GM12891 (cell line): ENCODE measurements around the gene CREB1.

ENCODE experiments used
- PAX5 ChIP-seq: IDR thresholded peaks from 2 replicates; pipeline ENCODE4 v1.6.1; 2011; ENCODE audit warnings: low read length, moderate library complexity, mild to moderate bottlenecking; ENCODE audit not compliant: insufficient read depth, severe bottlenecking
- POLR2A ChIP-seq: IDR thresholded peaks from 2 replicates; pipeline ENCODE4 v1.6.1; 2011; ENCODE audit warnings: low read depth, low read length, control low read depth
- POLR2AphosphoS5 ChIP-seq: IDR thresholded peaks from 2 replicates; pipeline ENCODE4 v1.6.1; 2011; ENCODE audit warnings: low read depth, low read length, control low read depth
- POU2F2 ChIP-seq: IDR thresholded peaks from 2 replicates; pipeline ENCODE4 v1.6.1; 2011; ENCODE audit warnings: low read depth, mild to moderate bottlenecking, control low read depth, low read length, moderate library complexity
- TAF1 ChIP-seq: IDR thresholded peaks from 2 replicates; pipeline ENCODE4 v1.6.1; 2011; ENCODE audit warnings: low read depth, low read length, control low read depth

DNA sequence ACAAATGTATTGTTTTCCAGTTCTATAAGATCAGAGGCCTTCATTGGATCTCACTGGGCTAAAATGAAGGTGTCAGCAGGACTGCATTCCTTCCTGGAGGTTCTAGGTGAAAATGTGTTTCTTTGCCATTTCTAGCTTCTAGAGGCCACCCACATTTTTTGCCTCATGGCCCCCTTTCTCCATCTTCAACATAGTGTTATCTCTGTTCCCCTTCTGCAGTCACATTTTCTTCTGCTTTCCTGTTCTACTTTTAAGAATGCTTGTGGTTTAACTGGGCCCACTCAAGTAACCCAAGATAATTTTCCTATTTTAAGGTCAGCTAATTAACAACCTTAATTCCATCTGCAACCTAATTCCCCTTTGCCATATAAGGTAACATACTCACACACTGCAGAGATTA, 59.4 kb downstream of the CREB1 start:
- no peak for TF ChIP-seq POLR2AphosphoS5
- TF ChIP-seq POLR2A, result no peak
- no peak for TF ChIP-seq TAF1
- no peak for TF ChIP-seq POU2F2
- no peak for TF ChIP-seq PAX5
